GM15510 (cell line): ENCODE data around the gene C1QTNF2.

ENCODE experiments used
- POLR2A ChIP-seq: IDR thresholded peaks from 3 replicates; pipeline ENCODE4 v1.6.1; 2011; ENCODE audit warnings: borderline replicate concordance; ENCODE audit not compliant: insufficient read length; ENCODE audit errors: extremely low read depth

The C1QTNF2 gene

DNA sequence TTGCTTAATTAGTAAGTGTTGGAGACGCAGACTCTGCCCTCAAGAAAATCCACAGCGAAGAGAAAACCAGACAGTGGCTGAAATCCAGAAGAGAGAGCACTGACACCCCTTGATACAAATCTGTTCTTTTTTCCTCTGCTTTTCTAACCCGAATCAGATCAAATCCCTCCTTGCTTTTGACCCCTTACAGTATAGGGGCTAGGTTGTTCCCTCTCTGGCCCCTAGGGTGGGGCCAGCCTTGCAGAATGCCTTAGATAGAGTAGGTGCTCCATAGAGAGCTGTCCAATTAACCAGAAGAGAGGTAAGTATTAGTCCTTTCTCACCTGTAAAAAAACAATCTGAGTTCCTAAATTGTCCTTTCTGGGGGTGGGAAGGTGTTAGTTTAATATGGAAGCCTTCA, 10.1 kb downstream of the C1QTNF2 start:
- TF ChIP-seq POLR2A = no peak

DNA sequence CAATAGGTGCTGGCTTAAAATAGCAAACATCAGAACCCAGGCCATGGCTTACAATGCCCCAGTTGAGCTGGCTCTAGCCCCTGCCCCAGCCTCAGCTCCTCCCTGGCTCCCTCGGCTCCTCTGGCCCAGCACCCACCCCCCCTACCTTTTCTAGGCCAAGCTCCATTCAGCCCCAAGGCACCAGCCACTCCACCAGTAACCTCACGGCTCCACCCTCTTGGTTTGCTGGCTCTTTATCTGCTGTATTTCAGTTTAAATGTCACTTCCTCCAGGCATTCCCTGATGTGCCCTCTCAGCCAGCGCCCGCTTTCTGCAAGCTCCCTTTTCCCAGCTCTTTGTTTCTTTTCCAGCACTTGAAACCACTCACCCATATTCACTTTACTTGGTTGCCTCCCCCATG, 10.6 kb downstream of the C1QTNF2 start:
- no peak for TF ChIP-seq POLR2A

DNA sequence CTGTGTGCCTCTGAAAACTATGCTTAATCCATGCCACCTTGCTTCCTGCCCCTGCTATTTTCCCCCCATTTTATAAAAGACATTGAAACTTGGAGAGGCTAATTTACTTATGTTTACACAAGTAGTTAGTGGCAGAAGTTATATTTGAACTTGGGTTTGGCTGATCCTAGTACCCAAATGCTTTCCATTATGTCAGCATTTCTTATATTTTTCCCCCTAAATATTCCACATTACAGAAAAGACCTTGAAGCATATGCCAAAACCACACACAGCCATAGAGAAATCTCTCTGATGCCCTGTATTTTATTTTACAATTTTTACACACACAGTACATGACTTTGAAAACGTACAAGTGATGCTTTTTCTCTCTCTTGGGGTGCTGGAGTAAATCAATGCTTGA, 11.2 kb downstream of the C1QTNF2 start:
- no peak for TF ChIP-seq POLR2A

DNA sequence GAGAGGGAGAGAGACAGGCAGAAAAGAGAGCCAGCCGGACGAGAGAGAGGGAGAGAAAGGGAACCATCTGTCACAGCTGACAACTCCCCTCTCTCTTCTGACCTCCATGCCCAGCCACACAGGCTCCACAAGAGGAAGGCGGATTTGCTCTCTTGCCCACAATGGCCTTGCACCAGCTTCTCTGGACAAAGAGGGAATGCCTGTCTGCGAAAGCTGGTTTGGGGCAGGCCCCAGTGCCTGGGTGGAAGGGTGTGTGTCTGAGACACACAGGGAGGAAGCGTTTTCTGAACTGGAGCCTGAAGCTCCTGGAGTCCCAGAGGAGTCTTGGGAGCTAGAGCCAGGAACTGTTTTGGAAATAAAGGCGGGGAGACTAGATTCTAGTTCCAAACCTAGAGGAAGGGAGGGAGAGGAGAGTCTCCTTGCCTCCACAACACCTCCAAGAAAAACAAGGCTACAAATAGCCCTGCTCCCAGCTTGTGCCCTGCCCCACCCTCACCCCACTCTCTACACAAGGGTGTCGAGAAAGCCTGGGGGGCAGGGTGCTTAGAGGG, 12.5 kb downstream of the C1QTNF2 start:
- TF ChIP-seq POLR2A = no peak

- no peak for TF ChIP-seq POLR2A
Measured at GRCh38 chr5:160357394-160357793, 13.0 kb downstream of the C1QTNF2 start.

GRCh38 chr5:160356550-160357347, 13.7 kb downstream of the C1QTNF2 start:
- TF ChIP-seq POLR2A = no peak

GRCh38 chr5:160354666-160355065, 15.8 kb downstream of the C1QTNF2 start:
- TF ChIP-seq POLR2A = no peak

- TF ChIP-seq POLR2A = no peak
Measured at GRCh38 chr5:160353379-160353778, 17.0 kb downstream of the C1QTNF2 start.

- TF ChIP-seq POLR2A = no peak
Measured at GRCh38 chr5:160352308-160352707, 18.1 kb downstream of the C1QTNF2 start.

- TF ChIP-seq POLR2A = no peak
Measured at GRCh38 chr5:160349935-160350303, 20.5 kb downstream of the C1QTNF2 start.

- no peak for TF ChIP-seq POLR2A
Measured at GRCh38 chr5:160349249-160349934, 21.0 kb downstream of the C1QTNF2 start.

- no peak for TF ChIP-seq POLR2A
Measured at GRCh38 chr5:160348080-160348479, 22.3 kb downstream of the C1QTNF2 start.

- TF ChIP-seq POLR2A = no peak
Measured at GRCh38 chr5:160347448-160347847, 23.0 kb downstream of the C1QTNF2 start.

- no peak for TF ChIP-seq POLR2A
Measured at GRCh38 chr5:160342413-160342941, 27.9 kb downstream of the C1QTNF2 start.

DNA sequence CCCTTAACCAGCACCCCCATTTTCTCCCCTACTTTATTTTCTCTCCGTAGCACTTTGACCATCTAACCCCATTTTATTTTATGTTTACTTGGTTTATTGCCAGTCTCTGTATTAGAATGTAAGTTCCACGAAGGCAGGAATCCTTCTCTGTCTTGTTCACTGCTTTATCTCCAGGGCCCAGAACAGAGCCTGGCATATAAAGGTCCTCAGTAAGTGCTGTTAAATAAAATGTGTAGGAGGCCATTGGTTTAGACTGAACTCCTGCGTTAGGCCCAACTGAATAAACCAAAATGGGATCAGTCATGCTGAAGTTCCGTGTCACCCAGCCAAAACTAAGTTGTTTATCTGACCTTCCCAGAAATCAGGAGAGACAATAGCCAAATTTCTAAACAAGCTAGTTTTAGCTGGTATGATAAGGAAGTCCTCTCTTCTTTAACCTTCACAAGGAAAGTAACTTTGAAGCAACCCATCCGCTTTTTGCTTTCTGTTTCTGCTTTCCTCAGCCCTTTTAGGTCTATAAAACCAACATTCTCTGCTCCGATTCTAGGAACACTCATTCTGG, 29.0 kb downstream of the C1QTNF2 start:
- no peak for TF ChIP-seq POLR2A
